GM19438 (cell line): Measurements from ENCODE around the gene HPSE.
"Not testable (repeated sequence)": the region's sequence is repeated elsewhere in the genome, so short reads cannot be mapped to it uniquely, and the experiment has no call there.

Experiments used
- ATAC-seq: cut with Tn5 transposase; IDR thresholded peaks from one replicate; pipeline ENCODE4 v1.9.1; 2021; ENCODE audit warnings: low read depth; ENCODE audit not compliant: unreplicated experiment

Gene HPSE

DNA sequence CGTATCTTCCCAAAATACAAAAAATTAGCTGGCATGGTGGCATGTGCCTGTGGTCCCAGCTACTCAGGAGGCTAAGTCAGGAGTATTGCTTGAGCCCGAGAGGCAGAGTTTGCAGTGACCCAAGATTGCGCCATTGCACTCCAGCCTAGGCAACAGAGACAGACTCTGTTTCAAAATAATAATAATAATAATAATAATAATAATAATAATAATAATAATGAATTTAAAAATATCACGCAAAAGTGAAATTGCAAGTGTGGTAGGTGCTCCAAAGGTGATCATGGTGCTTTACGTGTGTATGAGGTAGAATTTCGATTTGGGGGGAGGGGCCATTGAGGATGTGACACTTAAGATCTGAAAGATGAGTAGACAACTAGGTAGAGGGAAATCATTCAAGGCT lies 4.9 kb upstream of the HPSE start:
- ATAC-seq, result no peak

DNA sequence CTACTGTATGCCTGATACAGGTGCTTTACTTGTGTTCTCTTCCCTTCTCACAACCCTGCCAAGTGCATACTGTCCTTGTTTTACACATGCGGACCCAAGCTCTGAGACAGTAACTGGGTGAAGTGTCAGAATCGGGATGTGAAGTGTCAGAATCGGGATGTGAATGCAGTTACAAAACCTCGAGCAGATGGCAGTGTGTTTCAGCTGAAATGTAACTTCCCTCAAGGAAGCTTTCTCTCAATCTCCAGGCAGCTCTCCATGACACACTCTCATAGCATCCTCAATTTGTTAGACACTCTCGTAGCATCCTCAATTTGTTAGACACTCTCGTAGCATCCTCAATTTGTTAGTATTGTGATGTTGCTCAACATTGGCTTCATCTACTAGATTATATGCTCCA lies 1.1 kb upstream of the HPSE start:
- ATAC-seq, result no peak

DNA sequence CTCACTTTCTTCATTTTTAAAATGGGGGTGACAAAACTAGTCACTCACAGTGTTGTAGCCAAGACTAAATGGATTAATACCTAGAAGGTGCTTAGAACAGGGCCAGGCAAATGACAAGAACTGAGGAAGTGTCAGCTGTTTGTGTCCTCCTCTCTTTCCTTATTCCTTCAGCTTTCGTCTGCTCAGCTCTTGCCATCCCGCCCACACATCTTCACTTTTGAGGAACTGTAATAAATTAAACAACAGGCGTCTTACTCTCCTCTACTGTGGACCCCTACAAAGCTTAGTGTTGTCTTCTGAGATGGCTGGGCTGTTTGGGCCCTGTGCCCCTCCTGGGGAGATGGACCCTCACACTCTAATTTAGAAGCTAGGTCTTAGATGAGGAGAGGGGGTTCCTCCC lies 2.7 kb downstream of the HPSE start:
- no peak for ATAC-seq

DNA sequence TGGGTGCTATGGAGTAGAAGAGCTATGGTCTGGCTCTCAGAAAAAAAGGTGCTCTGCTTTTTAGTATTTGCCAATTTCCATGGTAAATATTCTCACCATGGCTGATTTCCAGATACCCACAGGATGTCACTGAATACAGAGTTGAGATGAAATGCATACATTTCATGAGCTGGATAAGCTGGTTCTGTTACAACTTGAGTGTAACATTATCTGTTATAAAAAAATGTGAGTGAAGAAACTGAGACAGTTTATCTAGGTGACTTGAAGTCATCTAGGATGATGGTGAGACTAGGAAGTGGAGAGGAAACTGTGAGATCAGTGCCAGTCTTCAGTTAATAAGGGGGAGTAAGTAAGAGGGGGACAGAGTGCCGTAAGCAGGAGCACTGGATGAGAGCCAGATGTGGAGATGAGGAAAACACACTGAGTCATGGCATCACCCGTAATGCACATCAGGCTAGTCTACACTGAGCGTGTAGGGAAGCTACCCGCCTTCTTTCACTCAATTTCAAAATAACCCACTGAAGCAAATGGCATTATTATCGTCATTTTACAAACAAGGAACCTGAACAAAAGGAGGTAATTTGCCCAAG lies 5.0 kb downstream of the HPSE start:
- ATAC-seq, result no peak

DNA sequence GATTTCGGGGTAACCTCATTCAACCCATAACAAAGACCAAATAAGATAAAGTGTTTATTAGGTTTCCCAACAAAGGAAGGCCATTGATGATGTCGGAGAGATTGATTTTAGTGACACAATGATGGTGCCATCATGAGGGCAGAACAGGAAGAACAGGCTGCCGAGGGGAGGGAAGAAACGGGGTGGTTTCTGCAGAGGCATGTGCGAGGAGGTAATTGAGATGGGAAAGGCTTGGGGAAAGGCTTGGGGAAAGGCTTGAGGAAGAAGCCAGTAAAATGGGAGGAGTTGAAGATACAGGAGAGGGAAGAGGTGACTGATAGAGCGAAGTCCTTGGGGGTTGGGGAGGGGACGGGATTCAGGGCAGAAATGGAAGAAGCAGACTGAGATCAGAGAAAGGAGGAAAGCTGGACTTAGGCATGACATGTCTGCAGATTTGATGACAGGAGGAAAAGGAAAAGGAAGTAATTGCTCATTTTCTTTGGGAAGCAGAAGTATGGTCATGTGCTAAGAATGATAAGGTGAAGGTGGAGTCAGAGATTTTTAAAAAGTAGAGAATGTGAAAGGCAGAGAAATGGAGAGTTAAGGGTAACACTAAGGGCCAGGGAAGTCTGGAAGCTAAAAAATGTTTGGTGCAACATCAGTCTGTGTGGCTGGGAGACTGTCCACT lies 6.0 kb downstream of the HPSE start:
- no peak for ATAC-seq

DNA sequence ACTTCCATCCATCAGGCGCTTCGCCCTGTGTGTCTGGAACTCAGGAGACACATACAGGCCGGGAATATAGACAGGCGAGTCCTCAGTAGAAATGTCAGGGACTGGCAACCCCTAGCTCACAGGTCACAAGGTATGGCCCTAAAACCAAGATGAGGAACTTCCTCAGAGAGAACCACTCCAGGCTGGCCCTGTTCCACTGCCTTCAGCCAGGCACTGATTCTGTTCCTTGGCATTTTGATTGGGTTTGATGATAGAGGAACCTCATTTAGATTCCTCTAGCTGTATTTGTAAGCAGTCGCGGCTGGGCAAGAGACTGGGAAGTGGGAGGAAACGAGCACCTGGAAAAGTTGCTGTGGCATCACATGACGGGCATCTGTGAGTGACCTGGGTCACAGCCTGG lies 8.1 kb downstream of the HPSE start:
- no peak for ATAC-seq

DNA sequence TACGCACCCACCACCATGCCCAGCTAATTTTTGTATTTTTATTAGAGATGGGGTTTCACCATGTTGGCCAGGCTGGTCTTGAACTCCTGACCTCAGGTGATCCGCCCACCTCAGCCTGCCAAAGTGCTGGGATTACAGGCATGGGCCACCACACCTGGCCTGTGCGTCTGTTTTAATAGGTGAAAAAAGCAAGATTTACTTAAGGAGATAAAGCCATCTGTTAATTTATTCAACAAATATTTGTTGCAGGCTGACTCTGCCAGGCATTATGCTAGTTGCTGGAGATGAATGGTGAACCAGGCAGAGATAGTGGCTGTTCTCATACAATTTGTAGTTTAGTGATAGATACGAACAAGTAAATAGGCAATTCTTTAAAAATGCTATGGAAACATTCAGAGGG lies 9.3 kb downstream of the HPSE start:
- ATAC-seq, result not testable (repeated sequence)

DNA sequence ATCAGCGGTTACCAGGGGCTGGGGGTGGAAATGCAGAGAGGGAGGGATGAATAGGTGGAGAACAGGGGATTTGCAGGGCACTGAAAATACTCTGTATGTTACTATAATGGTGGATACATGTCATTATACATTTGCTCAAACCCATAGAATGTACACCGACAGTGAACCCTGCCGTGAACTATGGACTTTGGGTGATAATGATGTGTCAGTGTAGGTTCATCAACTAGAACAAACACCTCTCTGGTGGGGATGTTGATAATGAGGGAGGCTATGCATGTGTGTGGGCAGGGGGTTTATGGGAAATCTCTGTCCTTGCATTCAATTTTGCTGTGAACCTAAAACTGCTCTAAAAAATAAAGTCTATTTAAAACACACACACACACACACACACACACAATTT lies 11.5 kb downstream of the HPSE start:
- ATAC-seq, result no peak

DNA sequence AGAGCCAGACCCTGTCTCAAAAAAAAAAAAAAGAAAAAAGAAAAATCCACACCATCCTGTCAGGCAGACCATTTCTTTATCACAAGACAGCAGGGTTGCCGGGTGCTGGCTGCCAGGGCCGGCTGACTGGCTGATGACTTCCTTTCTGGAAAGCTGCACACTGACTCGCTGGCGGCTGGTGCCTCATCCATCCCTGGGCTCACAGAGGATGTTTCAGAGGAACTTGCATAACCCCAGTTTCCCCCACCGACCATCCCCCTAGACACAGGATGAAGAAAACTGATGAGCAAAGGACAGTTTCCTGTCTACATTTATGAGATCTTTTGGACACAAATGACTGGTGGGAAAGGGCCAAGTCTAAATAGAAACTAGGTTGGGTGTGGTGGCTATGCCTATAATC lies 14.1 kb downstream of the HPSE start:
- ATAC-seq, result no peak

DNA sequence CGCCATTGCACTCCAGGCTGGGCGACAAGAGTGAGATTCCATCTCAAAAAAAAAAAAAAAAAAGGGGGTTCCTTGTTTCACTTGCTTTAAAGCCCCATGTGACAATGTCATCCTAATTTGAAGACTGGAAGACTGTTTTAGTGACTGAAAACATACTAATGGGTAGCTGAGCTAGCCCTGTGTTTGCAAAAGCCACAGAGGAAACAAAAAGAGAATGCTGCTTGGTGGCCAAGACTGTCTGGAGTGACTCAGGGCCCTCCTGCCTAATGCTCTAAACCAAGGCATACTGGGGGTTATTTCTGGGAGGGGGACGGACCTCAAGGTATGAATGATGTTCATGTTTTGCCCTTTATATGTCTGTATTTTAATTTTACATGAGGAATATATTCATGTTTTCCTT lies 16.0 kb downstream of the HPSE start:
- ATAC-seq, result no peak

DNA sequence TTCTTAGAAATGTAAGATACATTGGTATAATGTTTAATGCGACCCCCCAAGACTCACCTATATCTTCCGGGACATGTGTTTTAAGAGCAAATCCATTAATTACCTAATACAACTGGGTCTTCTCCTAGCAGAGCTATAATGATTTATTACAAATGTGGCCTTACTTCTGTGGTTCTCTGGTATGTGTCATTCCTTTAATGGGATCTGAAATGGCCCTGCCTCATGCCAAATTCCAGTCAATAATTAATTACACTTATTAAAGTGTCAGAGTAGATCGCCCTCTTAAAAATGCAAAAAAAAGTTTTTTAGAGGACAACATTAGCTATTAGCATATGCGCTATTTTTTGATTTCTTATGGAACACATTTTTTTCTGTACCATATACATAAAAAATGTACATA lies 17.0 kb downstream of the HPSE start:
- ATAC-seq, result no peak

DNA sequence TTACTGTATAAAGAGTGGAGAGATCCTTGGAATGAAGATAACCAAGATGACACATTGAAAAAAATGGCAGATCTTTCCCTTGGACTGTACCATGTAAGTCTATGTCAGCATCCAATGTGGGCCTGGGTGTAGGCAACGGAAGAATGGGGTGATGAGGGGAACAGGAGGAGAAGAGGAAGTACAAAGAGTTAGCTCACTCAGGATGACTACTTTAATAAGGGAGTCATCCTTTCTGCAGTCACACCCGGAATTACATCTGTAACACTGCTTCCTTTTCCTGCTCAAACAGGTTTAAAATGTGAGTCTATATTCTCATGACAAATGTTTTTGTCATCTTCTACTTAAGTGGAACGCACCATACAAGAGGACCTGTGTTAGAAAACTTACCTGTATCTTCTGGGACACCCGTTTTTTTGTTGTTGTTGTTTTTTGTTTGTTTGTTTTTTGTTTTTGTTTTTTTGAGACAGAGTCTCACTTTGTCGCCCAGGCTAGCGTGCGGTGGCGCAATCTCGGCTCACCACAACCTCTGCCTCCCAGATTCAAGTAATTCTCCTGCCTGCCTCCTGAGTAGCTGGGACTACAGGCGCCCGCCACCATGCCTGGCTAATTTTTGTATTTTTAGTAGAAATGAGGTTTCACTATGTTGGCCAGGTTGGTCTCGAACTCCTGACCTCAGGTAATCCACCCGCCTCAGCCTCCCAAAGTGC lies 18.0 kb downstream of the HPSE start:
- no peak for ATAC-seq

DNA sequence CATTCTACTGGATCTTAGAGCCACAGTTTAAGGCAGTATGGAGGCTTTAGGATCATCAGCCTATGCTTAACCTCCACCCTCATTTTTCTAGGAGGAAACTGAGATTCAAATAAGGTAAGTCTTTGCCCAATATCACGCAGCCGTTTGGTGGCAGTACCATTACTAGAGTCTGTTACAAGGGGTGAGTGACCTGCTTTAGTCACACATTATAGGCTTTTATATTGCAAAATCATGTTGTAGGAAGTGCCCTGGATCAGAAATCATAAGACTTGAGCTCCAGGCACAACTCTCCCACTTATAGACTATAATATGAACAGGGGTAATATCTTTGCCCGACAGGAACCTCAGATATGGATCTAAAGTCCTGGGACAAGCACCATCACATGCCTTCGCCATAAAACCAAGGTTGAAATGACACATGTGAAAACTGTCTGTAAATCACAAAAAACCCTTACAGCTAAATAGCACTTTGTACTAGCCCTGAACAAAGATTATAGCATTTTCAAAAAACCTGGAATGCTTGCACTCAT lies 19.2 kb downstream of the HPSE start:
- no peak for ATAC-seq

DNA sequence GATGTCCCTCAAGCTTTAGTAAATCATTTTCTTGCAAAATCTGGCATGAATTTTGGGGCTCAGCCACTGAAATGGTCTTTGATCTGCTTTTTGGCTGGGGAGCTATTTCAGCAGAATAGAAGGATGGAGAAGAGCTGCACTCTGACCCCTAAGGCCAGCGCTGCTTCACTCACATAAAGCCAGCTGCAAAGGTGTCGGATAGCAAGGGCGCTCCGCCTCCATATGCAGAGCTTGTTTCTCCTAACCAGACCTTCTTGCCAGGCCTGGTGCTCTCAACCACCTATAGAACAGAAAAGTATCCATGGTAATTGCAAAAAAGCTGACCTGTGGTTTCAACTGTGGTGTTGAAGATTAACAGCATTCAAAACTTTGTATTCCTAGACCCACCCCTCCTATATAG lies 26.0 kb downstream of the HPSE start:
- no peak for ATAC-seq

DNA sequence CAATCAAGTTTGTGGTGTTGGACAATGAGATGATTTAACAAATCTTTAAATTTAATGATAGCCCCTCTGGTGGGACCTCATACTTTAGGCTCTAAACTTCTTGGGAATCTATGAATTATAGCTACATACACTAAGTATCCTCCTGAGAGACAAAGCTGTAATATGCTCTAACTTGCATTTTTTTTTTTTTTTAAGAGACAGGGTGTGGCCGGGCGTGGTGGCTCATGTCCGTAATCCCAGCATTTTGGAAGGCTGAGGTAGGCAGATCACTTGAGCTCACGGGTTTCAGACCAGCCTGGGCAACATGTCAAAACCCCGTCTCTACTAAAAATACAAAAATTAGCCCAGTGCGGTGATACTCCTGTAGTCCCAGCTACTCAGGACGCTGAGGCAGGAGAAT lies 26.7 kb downstream of the HPSE start:
- ATAC-seq, result no peak

DNA sequence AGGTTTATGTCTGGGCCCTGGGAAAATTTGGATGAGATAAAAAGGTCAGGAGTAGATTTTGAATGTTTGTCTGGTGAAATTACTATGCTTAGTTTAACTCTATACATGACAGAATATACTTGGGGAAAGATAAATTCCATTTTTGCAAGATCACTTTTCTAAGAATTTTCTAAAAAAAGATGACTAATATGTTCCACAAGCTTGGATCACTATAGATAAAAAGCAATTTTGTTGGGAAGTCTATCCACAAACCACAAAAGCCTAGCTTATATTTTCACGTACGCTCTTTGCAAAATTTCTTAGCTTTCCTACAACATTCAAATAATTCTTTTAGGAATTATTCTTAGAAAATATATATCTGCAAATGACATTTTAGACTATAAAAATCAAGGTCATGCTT lies 29.5 kb downstream of the HPSE start:
- no peak for ATAC-seq

DNA sequence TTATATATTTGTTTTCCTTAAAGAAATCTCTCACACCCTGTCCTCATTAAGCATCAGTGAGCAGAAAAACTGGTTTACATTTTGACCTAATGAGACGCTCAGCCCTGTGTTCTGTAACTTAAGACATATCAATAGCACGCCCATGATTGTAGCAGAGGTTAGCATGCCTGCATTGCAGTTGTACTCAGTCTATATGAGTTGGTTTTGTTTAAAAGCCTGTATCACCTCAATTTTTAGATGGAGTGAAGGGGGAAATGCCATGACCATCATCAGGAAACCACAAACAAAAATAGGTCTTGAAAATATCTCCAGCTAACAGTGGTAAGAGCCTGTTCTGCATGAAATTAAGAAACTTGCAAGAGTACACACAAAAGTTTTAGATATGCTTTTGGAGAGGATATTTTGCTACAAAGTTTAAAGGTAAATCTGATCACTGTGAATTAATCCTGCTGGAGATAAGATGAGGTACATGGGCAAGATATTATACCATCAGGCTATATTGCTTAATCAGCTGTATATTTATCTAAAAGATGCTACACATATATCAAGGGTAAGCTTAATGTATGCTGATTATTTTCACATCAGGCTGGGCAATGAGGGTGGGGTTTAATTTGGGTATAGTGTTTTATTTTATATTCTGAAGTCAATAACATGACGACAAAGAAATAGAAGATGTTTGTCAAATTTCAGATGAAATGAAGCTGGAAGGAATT lies 36.9 kb downstream of the HPSE start:
- ATAC-seq, result no peak

DNA sequence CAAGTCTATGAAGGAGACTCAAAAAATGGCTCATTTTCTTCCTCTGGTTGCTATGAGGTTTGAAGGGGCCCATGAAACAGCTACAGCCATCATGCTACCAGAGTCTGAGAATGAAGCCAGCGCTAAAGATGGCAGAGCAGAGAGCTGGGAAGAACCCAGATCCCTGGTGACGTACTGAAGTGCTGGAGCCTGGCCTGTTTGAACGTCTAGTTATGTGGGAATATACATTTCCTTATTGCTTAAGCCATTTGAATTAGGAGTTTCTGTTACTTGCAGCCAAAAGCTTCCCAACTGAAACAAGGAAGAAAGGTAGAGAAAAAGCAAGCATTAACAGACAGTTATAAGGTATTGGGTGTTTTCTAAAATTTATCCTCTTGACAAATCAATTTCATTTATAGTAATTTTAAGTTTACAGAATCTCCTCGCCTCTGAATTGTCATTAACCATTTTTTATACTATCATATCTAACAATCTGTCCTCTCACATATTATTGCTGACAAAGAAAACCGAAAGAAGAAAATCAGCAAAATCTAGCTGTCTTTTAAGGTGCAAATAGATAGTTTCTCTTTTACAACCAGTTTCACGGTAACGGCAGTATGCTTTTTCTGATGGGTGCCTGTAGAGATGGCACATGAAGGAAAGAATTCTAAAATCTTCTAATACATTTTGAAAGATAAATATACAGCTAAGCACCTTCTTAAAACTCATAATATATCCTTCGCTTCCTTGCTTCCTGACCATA lies 41.2 kb downstream of the HPSE start:
- no peak for ATAC-seq

DNA sequence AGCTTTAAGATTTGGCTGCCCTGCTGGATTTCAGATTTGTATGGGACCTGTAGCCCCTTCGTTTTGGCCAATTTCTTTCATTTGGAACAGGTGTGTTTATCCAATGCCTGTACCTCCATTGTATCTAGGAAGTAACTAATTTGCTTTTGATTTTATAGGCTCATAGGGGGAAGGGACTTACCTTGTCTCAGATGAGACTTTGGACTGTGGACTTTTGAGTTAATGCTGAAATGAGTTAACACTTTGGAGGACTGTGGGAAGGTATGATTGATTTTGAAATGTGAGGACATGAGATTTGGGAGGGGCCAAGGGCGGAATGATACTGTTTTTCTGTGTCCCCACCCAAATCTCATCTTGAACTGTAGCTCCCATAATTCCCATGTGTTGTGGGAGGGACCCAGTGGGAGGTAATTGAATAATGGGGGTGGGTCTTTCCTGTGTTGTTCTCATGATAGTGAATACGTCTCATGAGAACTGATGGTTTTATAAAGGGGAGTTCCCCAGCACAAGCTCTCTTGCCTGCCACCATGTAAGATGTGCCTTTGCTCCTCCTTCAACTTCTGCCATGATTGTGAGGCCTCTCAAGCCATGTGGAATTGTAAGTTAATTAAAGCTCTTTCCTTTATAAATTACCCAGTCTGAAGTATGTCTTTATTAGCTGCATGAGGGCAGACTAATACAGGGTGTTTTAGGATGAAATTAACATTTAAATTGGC lies 44.4 kb downstream of the HPSE start:
- not testable (repeated sequence) for ATAC-seq

DNA sequence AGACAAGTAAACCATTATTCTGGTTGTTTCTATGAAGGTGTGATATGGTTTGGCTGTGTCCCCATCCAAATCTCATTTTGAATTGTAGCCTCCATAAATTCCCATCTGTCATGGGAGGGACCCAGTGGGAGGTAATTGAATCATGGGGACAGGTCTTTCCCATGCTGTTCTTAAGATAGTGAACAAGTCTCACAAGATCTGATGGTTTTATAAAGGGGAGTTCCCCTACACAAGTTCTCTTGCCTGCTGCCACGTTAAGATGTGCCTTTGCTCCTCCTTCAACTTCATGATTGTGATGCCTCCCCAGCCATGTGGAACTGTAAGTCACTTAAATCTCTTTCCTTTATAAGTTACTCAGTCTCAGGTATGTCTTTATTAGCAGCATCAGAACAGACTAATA lies 46.3 kb downstream of the HPSE start:
- ATAC-seq, result not testable (repeated sequence)
